Neural cell (in vitro differentiated cells): ENCODE results near the gene TOP1. TPM values are rescaled to one million over a fixed set of nuclear protein-coding genes. Genes with fewer than 3 reads are reported as not detected.

Experiments used
- H2AFZ ChIP-seq: fragments of 200-600, 300-800 bp; sonication (generic), shearing (Covaris generic); 2 replicates; pipeline ENCODE4 v1.6.0; 2014; ENCODE audit warnings: low read depth, mild to moderate bottlenecking, antibody characterized with exemption, low read length, moderate library complexity
- H3F3A ChIP-seq: fragments of 200-600 bp; shearing (Covaris generic); 2 replicates; pipeline ENCODE4 v1.6.1; 2016; ENCODE audit warnings: mild to moderate bottlenecking, moderate library complexity, mixed read lengths, antibody characterized with exemption, low read length; ENCODE audit not compliant: insufficient read depth, poor library complexity, severe bottlenecking
- H3K27ac ChIP-seq: fragments of 200-600, 300-800 bp; sonication (generic), shearing (Covaris generic); 2 replicates; pipeline ENCODE4 v1.5.1; 2014; ENCODE audit warnings: mild to moderate bottlenecking, low read length, moderate library complexity
- H3K27me3 ChIP-seq: fragments of 300-800, 200-600 bp; sonication (generic), shearing (Covaris generic); 2 replicates; pipeline ENCODE4 v1.6.0; 2014; ENCODE audit warnings: mild to moderate bottlenecking, low read depth, low read length, moderate library complexity; ENCODE audit not compliant: insufficient read depth
- H3K36me3 ChIP-seq: fragments of 300-800, 200-600 bp; sonication (generic), shearing (Covaris generic); 2 replicates; pipeline ENCODE4 v1.5.1; 2014; ENCODE audit warnings: mild to moderate bottlenecking, antibody characterized with exemption, low read length, moderate library complexity; ENCODE audit not compliant: insufficient read depth
- H3K4me2 ChIP-seq: fragments of 300-800, 200-600 bp; sonication (generic), shearing (Covaris generic); 2 replicates; pipeline ENCODE4 v1.6.0; 2014; ENCODE audit warnings: mild to moderate bottlenecking, low read length
- H3K4me3 ChIP-seq: fragments of 300-800, 200-600 bp; sonication (generic), shearing (Covaris generic); 2 replicates; pipeline ENCODE4 v1.5.1; 2014; ENCODE audit warnings: mild to moderate bottlenecking, low read length, moderate library complexity
- H3K79me2 ChIP-seq: fragments of 200-600 bp; shearing (Covaris generic); replicated peaks from 2 replicates; pipeline ENCODE4 v1.6.0; 2014; ENCODE audit warnings: mild to moderate bottlenecking, low read length, moderate library complexity; ENCODE audit not compliant: insufficient read depth
- H3K9ac ChIP-seq: fragments of 300-800, 200-600 bp; sonication (generic), shearing (Covaris generic); 2 replicates; pipeline ENCODE4 v1.6.1; 2016; ENCODE audit warnings: mild to moderate bottlenecking, low read length, mixed read lengths
- H3K9me2 ChIP-seq: fragments of 200-600 bp; shearing (Covaris generic); 2 replicates; pipeline ENCODE4 v1.6.1; 2016; ENCODE audit warnings: mild to moderate bottlenecking, low read length, mixed read lengths; ENCODE audit not compliant: insufficient read depth
- H3K9me3 ChIP-seq: fragments of 200-600, 300-800 bp; sonication (generic), shearing (Covaris generic); 2 replicates; pipeline ENCODE4 v1.6.1; 2016; ENCODE audit warnings: mild to moderate bottlenecking, mixed run types, low read length, moderate library complexity, mixed read lengths
- H4K20me1 ChIP-seq: fragments of 200-600 bp; shearing (Covaris generic); 2 replicates; pipeline ENCODE4 v1.6.1; 2016; ENCODE audit warnings: mild to moderate bottlenecking, mixed run types; ENCODE audit not compliant: insufficient read depth
- CTCF ChIP-seq: fragments of 450-650 bp; IDR thresholded peaks from 2 replicates; pipeline ENCODE4 v1.5.1; 2014; ENCODE audit warnings: antibody characterized with exemption, mild to moderate bottlenecking, moderate library complexity; ENCODE audit not compliant: poor library complexity, severe bottlenecking
- EP300 ChIP-seq: fragments of 450-650 bp; conservative IDR thresholded peaks from 2 replicates; pipeline ENCODE4 v1.6.1; 2014; ENCODE audit warnings: antibody characterized with exemption, mild to moderate bottlenecking, moderate library complexity; ENCODE audit not compliant: poor library complexity, severe bottlenecking
- EZH2 ChIP-seq: fragments of 200-600, 300-800 bp; shearing (Covaris generic), sonication (generic); IDR thresholded peaks from 2 replicates; pipeline ENCODE4 v1.6.1; 2014; ENCODE audit warnings: antibody characterized with exemption, low read length, borderline replicate concordance, mild to moderate bottlenecking; ENCODE audit not compliant: insufficient read depth, poor library complexity, severe bottlenecking
- MXI1 ChIP-seq: fragments of 450-650 bp; conservative IDR thresholded peaks from 2 replicates; pipeline ENCODE4 v1.6.1; 2014; ENCODE audit warnings: antibody characterized with exemption, mild to moderate bottlenecking; ENCODE audit not compliant: poor library complexity, severe bottlenecking
- POLR2AphosphoS5 ChIP-seq: IDR thresholded peaks from 2 replicates; pipeline ENCODE4 v1.6.1; 2012
- RAD21 ChIP-seq: fragments of 450-650 bp; conservative IDR thresholded peaks from 2 replicates; pipeline ENCODE4 v1.6.1; 2014; ENCODE audit warnings: antibody characterized with exemption, mild to moderate bottlenecking, moderate library complexity
- REST ChIP-seq: IDR thresholded peaks from 2 replicates; pipeline ENCODE4 v1.6.1; 2012; ENCODE audit warnings: borderline replicate concordance
- SMC3 ChIP-seq: fragments of 450-650 bp; conservative IDR thresholded peaks from 2 replicates; pipeline ENCODE4 v1.6.1; 2014; ENCODE audit warnings: antibody characterized with exemption, mild to moderate bottlenecking, moderate library complexity; ENCODE audit not compliant: poor library complexity
- TAF1 ChIP-seq: IDR thresholded peaks from 2 replicates; pipeline ENCODE4 v1.6.1; 2012; ENCODE audit warnings: low read depth
- polyA plus RNA-seq: library from polyadenylated mRNA; depleted of rRNA; stranded (reverse); fragments of >200 nt; gene quantifications from 2 replicates; pipeline ENCODE4 v1.2.3, GENCODE V29; 2014

Gene TOP1
- polyA plus RNA-seq, 1 donor from 2014 or later: 33.2 TPM

DNA sequence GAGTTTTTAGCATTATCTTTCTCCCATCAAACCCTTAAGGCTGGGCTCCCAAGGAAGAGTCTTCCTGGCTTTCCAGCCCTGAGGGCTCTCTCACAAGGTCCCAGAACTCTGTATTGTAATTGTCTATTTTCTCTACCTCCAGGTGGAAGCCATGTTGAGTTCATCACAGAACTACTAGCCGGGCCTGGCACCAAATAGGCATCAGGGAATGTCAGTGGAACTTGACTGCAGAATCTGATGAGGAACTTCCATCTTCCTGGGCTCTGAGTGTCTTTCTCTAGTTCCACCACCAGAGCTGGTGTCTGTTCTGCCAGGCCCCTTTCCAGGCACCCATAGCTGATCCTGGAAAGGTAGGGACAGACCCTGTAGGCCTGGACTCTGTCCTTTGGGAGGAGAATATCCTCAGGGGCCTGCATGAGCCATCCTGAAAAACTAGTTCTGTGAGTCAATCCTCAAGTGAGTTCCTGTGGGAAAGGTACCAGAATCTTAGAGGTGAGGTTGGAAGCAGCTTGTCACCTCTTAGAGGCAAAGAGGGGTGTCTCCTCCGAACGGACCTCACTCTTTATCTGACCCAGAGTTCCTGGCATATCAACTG is 11.1 kb upstream of the TOP1 start:
- Histone ChIP-seq H3K27me3 (no peaks in the 10 kb centered on the region), H3K36me3 (no peaks in the 10 kb centered on the region), H3K9me2 (no peaks in the 10 kb centered on the region), H3F3A (no peaks in the 10 kb centered on the region), H3K4me2 (no peak overlapping the region), H3K4me3 (no peak overlapping the region), H3K9ac (no peak overlapping the region), H3K9me3 (no peaks in the 10 kb centered on the region), H3K79me2 (no peaks in the 10 kb centered on the region), H3K27ac (no peak overlapping the region), H4K20me1 (no peaks in the 10 kb centered on the region), H2AFZ (no peak overlapping the region)
- no peak for TF ChIP-seq MXI1
- no peak for TF ChIP-seq POLR2AphosphoS5
- TF ChIP-seq SMC3: no peak
- no peak for TF ChIP-seq CTCF
- TF ChIP-seq REST: no peak
- no peak for TF ChIP-seq TAF1
- TF ChIP-seq EZH2: no peak
- TF ChIP-seq RAD21: no peak
- TF ChIP-seq EP300: no peak

GRCh38 chr20:41018153-41018552 is 10.5 kb upstream of the TOP1 start:
- TF ChIP-seq RAD21 (no peak), MXI1 (no peak), TAF1 (no peak), CTCF (no peak), EP300 (no peak), SMC3 (no peak), POLR2AphosphoS5 (no peak), EZH2 (no peak), REST (no peak)
- Histone ChIP-seq H3K9me2 (no peaks in the 10 kb centered on the region), H3K27me3 (no peaks in the 10 kb centered on the region), H3K36me3 (no peaks in the 10 kb centered on the region), H3K27ac (no peak overlapping the region), H3K4me2 (no peak overlapping the region), H3F3A (no peaks in the 10 kb centered on the region), H3K79me2 (no peaks in the 10 kb centered on the region), H3K9ac (no peak overlapping the region), H3K9me3 (no peaks in the 10 kb centered on the region), H4K20me1 (no peaks in the 10 kb centered on the region), H3K4me3 (no peak overlapping the region), H2AFZ (no peak overlapping the region)
